DMS153 treated with DMSO at 0.1 percent for 48 hours (cell line): ENCODE measurements around the gene CYSTM1.

Experiments
- DNase-seq: peaks from one replicate; lab custom pipeline; 2025; ENCODE audit not compliant: unreplicated experiment; lab: John Stamatoyannopoulos, UW

The CYSTM1 gene

GRCh38 chr5:140252470-140253126, 77.6 kb downstream of the CYSTM1 start:
- DNase-seq = no peak

GRCh38 chr5:140253985-140254384, 79.0 kb downstream of the CYSTM1 start:
- DNase-seq = peak; percentile 10

- no peak for DNase-seq
Measured at GRCh38 chr5:140255460-140256157, 80.6 kb downstream of the CYSTM1 start.

GRCh38 chr5:140256726-140257125, 81.7 kb downstream of the CYSTM1 start:
- DNase-seq = no peak

GRCh38 chr5:140258016-140258415, 83.0 kb downstream of the CYSTM1 start:
- DNase-seq = no peak

GRCh38 chr5:140258873-140259272, 83.9 kb downstream of the CYSTM1 start:
- DNase-seq = no peak

GRCh38 chr5:140259500-140259899, 84.5 kb downstream of the CYSTM1 start:
- DNase-seq = no peak

GRCh38 chr5:140260089-140260656, 85.2 kb downstream of the CYSTM1 start:
- DNase-seq = no peak

GRCh38 chr5:140261403-140262171, 86.6 kb downstream of the CYSTM1 start:
- DNase-seq = peak; percentile 21

GRCh38 chr5:140262221-140262620, 87.2 kb downstream of the CYSTM1 start:
- no peak for DNase-seq

GRCh38 chr5:140262839-140263238, 87.9 kb downstream of the CYSTM1 start:
- DNase-seq = no peak

- no peak for DNase-seq
Measured at GRCh38 chr5:140265845-140266244, 90.9 kb downstream of the CYSTM1 start.

- DNase-seq = no peak
Measured at GRCh38 chr5:140266471-140267200, 91.6 kb downstream of the CYSTM1 start.

- DNase-seq = no peak
Measured at GRCh38 chr5:140267201-140267540, 92.2 kb downstream of the CYSTM1 start.

- DNase-seq = no peak
Measured at GRCh38 chr5:140267559-140268018, 92.6 kb downstream of the CYSTM1 start.

- DNase-seq = no peak
Measured at GRCh38 chr5:140270008-140270407, 95.0 kb downstream of the CYSTM1 start.

- DNase-seq = no peak
Measured at GRCh38 chr5:140273401-140273877, 98.5 kb downstream of the CYSTM1 start.

- DNase-seq = no peak
Measured at GRCh38 chr5:140275837-140276236, 100.8 kb downstream of the CYSTM1 start.

- no peak for DNase-seq
Measured at GRCh38 chr5:140282266-140282665, 107.3 kb downstream of the CYSTM1 start.

GRCh38 chr5:140284013-140284412, 109.0 kb downstream of the CYSTM1 start:
- DNase-seq = no peak

GRCh38 chr5:140286424-140286823, 111.4 kb downstream of the CYSTM1 start:
- no peak for DNase-seq
